HEK293 (cell line): ENCODE results near the gene PABPN1.

Source experiments
- CTCF ChIP-seq: fragments of 450-650 bp; formaldehyde crosslinking; IDR thresholded peaks from 2 replicates; pipeline ENCODE4 v1.5.1; 2016; ENCODE audit warnings: missing biosample characterization, missing genetic modification characterization
- PBX3 ChIP-seq: sonication (generic); formaldehyde crosslinking; IDR thresholded peaks from 2 replicates; pipeline ENCODE4 v1.8.1; 2022; ENCODE audit warnings: mild to moderate bottlenecking, moderate library complexity, missing genetic modification reagents
- PRDM10 ChIP-seq: fragments of 450-650 bp; formaldehyde crosslinking; IDR thresholded peaks from 2 replicates; pipeline ENCODE4 v1.5.1; 2016; ENCODE audit warnings: missing biosample characterization, missing genetic modification characterization
- PRDM4 ChIP-seq: fragments of 450-650 bp; formaldehyde crosslinking; IDR thresholded peaks from 2 replicates; pipeline ENCODE4 v1.5.1; 2017; ENCODE audit warnings: missing biosample characterization, missing genetic modification characterization
- TCF7L2 ChIP-seq: IDR thresholded peaks from 2 replicates; pipeline ENCODE4 v1.6.1; 2011; ENCODE audit warnings: low read depth, mild to moderate bottlenecking, inconsistent platforms, low read length, moderate library complexity, borderline replicate concordance
- WT1 ChIP-seq: fragments of 450-650 bp; formaldehyde crosslinking; IDR thresholded peaks from 2 replicates; pipeline ENCODE4 v1.5.1; 2016; ENCODE audit warnings: missing biosample characterization, missing genetic modification characterization
- ZNF274 ChIP-seq, 2 experiments: fragments of 200-500 bp in 1 of 2; fragments of 450-650 bp in 1 of 2; sonication (Bioruptor generic) in 1 of 2; formaldehyde crosslinking in 1 of 2; IDR thresholded peaks; 2 replicates each; pipeline versions ENCODE4 v1.5.1 to v1.6.1; 2014 to 2016; ENCODE audit warnings: borderline replicate concordance in 1 of 2, inconsistent platforms in 1 of 2, low read length in 1 of 2, missing biosample characterization in 1 of 2, missing genetic modification characterization in 1 of 2
- ZNF677 ChIP-seq: fragments of 450-650 bp; IDR thresholded peaks from 2 replicates; pipeline ENCODE4 v1.5.0; 2018; ENCODE audit warnings: missing biosample characterization, mild to moderate bottlenecking, missing genetic modification characterization, moderate library complexity
- ZXDB ChIP-seq: fragments of 450-650 bp; formaldehyde crosslinking; IDR thresholded peaks from 2 replicates; pipeline ENCODE4 v1.5.1; 2016; ENCODE audit warnings: missing biosample characterization, missing genetic modification characterization
- TF ChIP-seq, protein P1 (sequence below): fragments of 450-650 bp; formaldehyde crosslinking; IDR thresholded peaks from 2 replicates; pipeline ENCODE4 v1.5.1; 2016; ENCODE audit warnings: missing biosample characterization, missing genetic modification characterization
- TF ChIP-seq, protein P2 (sequence below): fragments of 450-650 bp; formaldehyde crosslinking; IDR thresholded peaks from 2 replicates; pipeline ENCODE4 v1.5.1; 2016; ENCODE audit warnings: missing biosample characterization, missing genetic modification characterization
- TF ChIP-seq, protein P3 (sequence below): fragments of 450-650 bp; formaldehyde crosslinking; IDR thresholded peaks from 2 replicates; pipeline ENCODE4 v1.5.1; 2016; ENCODE audit warnings: missing biosample characterization, missing genetic modification characterization, low read depth
- TF ChIP-seq, protein P4 (sequence below): fragments of 450-650 bp; formaldehyde crosslinking; IDR thresholded peaks from 2 replicates; pipeline ENCODE4 v1.5.1; 2016; ENCODE audit warnings: missing biosample characterization, missing genetic modification characterization
- TF ChIP-seq, protein P5 (sequence below): fragments of 450-650 bp; formaldehyde crosslinking; IDR thresholded peaks from 2 replicates; pipeline ENCODE4 v1.5.1; 2016; ENCODE audit warnings: missing biosample characterization, missing genetic modification characterization

DNA sequence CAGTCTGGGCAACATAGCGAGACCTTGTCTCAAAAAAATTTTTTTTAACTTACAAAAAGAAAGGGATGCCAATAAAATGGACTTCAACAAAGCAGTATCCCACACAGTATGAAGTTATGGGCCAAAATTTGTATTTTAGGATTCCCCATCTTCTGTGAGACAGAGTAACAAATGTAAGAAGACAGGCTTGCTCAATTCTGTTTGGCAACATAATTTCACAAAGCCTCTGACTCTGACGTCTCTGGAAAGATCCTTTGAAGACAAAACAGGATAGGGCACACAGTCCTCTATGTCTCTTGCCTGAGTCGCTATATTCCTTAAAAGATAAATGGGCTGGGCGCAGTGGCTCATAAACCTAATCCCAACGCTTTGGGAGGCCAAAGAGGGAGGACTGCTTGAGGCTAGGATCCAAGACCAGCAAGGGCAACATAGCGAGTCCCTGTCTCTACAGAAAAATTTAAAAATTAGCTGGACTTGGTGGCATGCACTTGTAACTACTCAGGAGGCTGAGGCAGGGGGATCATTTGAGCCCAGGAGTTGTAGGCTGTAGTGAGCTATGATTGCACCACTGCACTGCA is 34.3 kb upstream of the PABPN1 start:
- TF ChIP-seq CTCF (tag by site-specific recombination) = no peak
- TF ChIP-seq PRDM4 (tag by site-specific recombination) = no peak
- TF ChIP-seq, protein P1, sequence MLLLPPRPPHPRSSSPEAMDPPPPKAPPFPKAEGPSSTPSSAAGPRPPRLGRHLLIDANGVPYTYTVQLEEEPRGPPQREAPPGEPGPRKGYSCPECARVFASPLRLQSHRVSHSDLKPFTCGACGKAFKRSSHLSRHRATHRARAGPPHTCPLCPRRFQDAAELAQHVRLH (tag by site-specific recombination) = no peak
- no peak for TF ChIP-seq TCF7L2
- TF ChIP-seq ZNF677 (tag by site-specific recombination) = no peak
- TF ChIP-seq, protein P2, sequence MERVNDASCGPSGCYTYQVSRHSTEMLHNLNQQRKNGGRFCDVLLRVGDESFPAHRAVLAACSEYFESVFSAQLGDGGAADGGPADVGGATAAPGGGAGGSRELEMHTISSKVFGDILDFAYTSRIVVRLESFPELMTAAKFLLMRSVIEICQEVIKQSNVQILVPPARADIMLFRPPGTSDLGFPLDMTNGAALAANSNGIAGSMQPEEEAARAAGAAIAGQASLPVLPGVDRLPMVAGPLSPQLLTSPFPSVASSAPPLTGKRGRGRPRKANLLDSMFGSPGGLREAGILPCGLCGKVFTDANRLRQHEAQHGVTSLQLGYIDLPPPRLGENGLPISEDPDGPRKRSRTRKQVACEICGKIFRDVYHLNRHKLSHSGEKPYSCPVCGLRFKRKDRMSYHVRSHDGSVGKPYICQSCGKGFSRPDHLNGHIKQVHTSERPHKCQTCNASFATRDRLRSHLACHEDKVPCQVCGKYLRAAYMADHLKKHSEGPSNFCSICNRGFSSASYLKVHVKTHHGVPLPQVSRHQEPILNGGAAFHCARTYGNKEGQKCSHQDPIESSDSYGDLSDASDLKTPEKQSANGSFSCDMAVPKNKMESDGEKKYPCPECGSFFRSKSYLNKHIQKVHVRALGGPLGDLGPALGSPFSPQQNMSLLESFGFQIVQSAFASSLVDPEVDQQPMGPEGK (tag by site-specific recombination) = no peak
- TF ChIP-seq ZXDB = no peak
- TF ChIP-seq, protein P3, sequence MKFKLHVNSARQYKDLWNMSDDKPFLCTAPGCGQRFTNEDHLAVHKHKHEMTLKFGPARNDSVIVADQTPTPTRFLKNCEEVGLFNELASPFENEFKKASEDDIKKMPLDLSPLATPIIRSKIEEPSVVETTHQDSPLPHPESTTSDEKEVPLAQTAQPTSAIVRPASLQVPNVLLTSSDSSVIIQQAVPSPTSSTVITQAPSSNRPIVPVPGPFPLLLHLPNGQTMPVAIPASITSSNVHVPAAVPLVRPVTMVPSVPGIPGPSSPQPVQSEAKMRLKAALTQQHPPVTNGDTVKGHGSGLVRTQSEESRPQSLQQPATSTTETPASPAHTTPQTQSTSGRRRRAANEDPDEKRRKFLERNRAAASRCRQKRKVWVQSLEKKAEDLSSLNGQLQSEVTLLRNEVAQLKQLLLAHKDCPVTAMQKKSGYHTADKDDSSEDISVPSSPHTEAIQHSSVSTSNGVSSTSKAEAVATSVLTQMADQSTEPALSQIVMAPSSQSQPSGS = no peak
- TF ChIP-seq PRDM10 (tag by site-specific recombination) = no peak
- TF ChIP-seq, protein P4, sequence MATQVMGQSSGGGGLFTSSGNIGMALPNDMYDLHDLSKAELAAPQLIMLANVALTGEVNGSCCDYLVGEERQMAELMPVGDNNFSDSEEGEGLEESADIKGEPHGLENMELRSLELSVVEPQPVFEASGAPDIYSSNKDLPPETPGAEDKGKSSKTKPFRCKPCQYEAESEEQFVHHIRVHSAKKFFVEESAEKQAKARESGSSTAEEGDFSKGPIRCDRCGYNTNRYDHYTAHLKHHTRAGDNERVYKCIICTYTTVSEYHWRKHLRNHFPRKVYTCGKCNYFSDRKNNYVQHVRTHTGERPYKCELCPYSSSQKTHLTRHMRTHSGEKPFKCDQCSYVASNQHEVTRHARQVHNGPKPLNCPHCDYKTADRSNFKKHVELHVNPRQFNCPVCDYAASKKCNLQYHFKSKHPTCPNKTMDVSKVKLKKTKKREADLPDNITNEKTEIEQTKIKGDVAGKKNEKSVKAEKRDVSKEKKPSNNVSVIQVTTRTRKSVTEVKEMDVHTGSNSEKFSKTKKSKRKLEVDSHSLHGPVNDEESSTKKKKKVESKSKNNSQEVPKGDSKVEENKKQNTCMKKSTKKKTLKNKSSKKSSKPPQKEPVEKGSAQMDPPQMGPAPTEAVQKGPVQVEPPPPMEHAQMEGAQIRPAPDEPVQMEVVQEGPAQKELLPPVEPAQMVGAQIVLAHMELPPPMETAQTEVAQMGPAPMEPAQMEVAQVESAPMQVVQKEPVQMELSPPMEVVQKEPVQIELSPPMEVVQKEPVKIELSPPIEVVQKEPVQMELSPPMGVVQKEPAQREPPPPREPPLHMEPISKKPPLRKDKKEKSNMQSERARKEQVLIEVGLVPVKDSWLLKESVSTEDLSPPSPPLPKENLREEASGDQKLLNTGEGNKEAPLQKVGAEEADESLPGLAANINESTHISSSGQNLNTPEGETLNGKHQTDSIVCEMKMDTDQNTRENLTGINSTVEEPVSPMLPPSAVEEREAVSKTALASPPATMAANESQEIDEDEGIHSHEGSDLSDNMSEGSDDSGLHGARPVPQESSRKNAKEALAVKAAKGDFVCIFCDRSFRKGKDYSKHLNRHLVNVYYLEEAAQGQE (tag by site-specific recombination) = no peak
- no peak for TF ChIP-seq ZNF274 (IDR thresholded peaks at IDR 0.05; ENCODE audit: low read length)
- TF ChIP-seq ZNF274 (tag by site-specific recombination; IDR thresholded peaks at IDR 0.05; ENCODE audit: borderline replicate concordance) = no peak
- TF ChIP-seq, protein P5, sequence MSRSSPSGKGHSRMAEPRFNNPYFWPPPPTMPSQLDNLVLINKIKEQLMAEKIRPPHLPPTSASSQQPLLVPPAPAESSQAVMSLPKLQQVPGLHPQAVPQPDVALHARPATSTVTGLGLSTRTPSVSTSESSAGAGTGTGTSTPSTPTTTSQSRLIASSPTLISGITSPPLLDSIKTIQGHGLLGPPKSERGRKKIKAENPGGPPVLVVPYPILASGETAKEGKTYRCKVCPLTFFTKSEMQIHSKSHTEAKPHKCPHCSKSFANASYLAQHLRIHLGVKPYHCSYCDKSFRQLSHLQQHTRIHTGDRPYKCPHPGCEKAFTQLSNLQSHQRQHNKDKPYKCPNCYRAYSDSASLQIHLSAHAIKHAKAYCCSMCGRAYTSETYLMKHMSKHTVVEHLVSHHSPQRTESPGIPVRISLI = no peak
- no peak for TF ChIP-seq WT1 (tag by site-specific recombination)
- TF ChIP-seq PBX3 (CRISPR knock-in tag) = no peak
